Lower leg skin (tissue), 4 donors: Measurements from ENCODE around the gene CARS1. TPM values are rescaled to one million over a fixed set of nuclear protein-coding genes. Genes with fewer than 3 reads are reported as not detected.

Source experiments
- DNase-seq, 2 donors: peaks; one replicate each; pipeline ENCODE4 v3.0.0-alpha.2; 2019; ENCODE audit warnings: low spot score in 2 of 2
- H3K4me3 ChIP-seq: fragments of 200-600 bp; sonication (generic); 2 replicates; pipeline ENCODE4 v1.5.1; 2017; ENCODE audit warnings: mild to moderate bottlenecking, low read depth; ENCODE audit not compliant: poor library complexity, severe bottlenecking
- POLR2A ChIP-seq, 2 donors: fragments of 450-650 bp; IDR thresholded peaks; one replicate each; pipeline ENCODE4 v1.6.1; 2016 to 2017; ENCODE audit warnings: antibody characterized with exemption in 2 of 2, mild to moderate bottlenecking in 1 of 2, moderate library complexity in 1 of 2
- WGBS, 2 donors: methylation state at CpG; one replicate each; pipeline ENCODE4 v1.1.5; 2018; 5-methylcytosine and 5-hydroxymethylcytosine counted together
- intact Hi-C: fragments of 100-400 bp; cut with DNase I; formaldehyde crosslinking; loops from one replicate; pipeline ENCODE4 v1.15.0; 2023; ENCODE audit warnings: low total_unique reads
- total RNA-seq, 4 donors: library from RNA; depleted of rRNA; stranded (reverse); fragments of >200 nt; gene quantifications; one replicate each; pipeline ENCODE4 v1.1.0, GENCODE V29; 2016
- TF ChIP-seq, protein P1 (sequence below), 3 donors: fragments of 450-650 bp; IDR thresholded peaks; one replicate each; pipeline ENCODE4 v1.5.1; 2016; ENCODE audit warnings: antibody characterized with exemption in 3 of 3, mild to moderate bottlenecking in 3 of 3, moderate library complexity in 2 of 3

Gene CARS1
- total RNA-seq, 4 donors from 2014 or later: 56.7 to 63.0 (median 60.7) TPM

DNA sequence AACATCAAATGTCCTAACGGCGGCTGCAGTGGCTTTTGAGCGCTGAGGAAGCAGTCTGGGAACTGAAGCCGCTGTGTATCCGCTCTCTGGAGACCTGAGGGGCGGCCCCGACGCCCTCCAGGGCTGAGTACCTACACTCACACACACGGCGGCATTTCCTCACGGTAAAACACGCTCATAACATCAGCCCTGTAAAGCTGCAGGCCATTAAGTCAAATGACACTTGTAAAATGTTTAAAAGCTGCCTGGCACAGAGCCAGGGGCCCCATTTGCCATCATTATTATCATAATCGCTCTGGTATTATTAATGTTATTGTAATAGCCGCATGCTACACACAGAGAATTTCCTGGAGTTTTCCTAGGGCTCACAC is 5.1 kb downstream of the CARS1 start:
- TF ChIP-seq, protein P1, sequence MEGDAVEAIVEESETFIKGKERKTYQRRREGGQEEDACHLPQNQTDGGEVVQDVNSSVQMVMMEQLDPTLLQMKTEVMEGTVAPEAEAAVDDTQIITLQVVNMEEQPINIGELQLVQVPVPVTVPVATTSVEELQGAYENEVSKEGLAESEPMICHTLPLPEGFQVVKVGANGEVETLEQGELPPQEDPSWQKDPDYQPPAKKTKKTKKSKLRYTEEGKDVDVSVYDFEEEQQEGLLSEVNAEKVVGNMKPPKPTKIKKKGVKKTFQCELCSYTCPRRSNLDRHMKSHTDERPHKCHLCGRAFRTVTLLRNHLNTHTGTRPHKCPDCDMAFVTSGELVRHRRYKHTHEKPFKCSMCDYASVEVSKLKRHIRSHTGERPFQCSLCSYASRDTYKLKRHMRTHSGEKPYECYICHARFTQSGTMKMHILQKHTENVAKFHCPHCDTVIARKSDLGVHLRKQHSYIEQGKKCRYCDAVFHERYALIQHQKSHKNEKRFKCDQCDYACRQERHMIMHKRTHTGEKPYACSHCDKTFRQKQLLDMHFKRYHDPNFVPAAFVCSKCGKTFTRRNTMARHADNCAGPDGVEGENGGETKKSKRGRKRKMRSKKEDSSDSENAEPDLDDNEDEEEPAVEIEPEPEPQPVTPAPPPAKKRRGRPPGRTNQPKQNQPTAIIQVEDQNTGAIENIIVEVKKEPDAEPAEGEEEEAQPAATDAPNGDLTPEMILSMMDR (IDR thresholded peaks at IDR 0.05): no peak
- no peak for TF ChIP-seq POLR2A (IDR thresholded peaks at IDR 0.05)
- no peak overlapping the region for H3K4me3 ChIP-seq
- intact Hi-C loops: no loop called here
- DNase-seq: no peak
- 59 to 65% methylated on average over 14 of the region's 14 CpGs for WGBS, 2 donors

DNA sequence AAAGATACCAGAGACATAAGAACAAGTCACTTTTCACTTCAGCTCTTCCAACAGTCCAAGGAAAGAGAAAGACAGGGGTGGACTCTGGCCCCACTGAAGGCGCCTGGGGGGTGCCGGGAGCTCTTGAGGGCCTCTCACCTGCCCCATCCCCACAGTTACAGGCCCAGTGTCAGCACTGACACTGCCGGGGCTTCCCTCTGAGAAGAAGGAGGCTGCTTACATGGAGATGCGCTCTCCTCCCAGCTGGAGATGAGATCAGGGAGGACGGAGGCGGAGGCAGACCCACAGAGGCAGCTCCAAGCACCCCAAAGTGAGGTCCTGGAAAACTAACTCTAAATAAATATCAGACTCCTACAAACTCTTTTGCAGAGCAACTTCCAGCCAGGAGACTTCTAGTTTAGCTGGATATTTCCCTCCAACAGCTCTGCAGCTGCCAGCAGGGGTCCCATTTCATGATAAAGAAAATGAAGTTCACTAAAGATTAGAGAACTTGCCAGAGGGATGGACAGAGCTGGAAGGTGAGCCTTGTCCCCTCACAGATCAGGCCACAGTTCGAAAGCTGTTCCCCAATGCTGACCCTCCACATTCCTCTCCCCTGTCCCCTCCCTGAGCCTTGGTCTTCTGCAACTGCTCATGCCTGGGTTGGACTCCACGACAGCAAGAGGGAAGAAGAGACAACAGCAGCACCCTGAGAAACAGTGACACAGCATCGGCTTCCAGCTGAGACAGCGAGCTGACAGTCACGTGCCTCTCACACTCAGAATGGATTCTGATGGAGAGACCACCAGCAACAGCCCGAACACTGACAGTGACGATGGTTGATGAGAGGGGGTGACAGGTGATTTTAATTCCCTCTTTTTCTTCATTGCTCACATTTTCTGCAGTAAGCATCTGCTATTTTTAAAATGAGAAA is 5.8 kb downstream of the CARS1 start:
- WGBS, 2 donors: 82 to 85% methylated on average over 13 of the region's 13 CpGs

DNA sequence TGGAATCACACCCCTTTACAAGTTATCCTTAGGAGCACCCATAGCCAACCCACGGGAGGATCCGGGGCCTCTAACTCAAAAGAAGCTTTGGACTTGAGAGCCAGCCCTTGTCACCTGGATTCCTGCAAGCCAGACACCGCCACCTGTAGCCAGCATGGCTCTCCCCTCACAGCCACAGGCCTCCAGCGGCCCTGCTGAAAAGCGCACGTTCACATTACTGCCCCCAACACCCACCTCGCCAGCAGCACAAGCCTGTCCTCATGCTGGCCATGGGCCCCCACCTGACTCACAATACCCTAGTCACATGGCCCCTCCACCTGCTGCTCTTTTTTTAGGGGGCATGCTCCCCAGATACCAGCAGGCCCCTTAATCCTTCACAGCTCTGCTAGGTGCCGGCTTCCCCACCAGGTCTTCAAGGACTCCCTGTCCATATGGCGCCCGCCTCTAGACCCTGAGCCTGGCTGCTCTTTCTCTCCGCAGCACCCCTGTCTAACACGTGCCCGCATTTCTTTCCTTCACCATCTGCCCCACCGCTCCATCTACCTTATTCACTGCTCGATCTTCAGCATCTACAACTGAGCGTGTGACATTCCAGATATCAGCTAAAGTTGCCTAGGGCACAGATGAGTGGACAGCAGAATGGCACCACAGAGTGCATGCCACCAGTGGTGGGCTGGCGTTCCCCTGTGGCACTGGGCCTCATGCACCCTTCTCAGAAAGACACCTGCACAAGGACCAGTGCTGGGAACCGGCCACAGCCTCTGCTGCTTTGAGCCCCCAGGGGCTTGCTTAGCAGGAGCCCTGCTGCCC is 6.6 kb downstream of the CARS1 start:
- no peak for DNase-seq
- H3K4me3 ChIP-seq: no peak overlapping the region
- WGBS, 2 donors: 88 to 90% methylated on average over 18 of the region's 18 CpGs
- intact Hi-C loops: no loop called here
- TF ChIP-seq POLR2A (IDR thresholded peaks at IDR 0.05): no peak
- TF ChIP-seq, protein P1 (IDR thresholded peaks at IDR 0.05): no peak

More for the DNA sequence above, 5.8 kb downstream of the CARS1 start:
- no peak overlapping the region for H3K4me3 ChIP-seq
- DNase-seq: no peak
- TF ChIP-seq, protein P1 (IDR thresholded peaks at IDR 0.05): no peak
- intact Hi-C loops: no loop called here

DNA sequence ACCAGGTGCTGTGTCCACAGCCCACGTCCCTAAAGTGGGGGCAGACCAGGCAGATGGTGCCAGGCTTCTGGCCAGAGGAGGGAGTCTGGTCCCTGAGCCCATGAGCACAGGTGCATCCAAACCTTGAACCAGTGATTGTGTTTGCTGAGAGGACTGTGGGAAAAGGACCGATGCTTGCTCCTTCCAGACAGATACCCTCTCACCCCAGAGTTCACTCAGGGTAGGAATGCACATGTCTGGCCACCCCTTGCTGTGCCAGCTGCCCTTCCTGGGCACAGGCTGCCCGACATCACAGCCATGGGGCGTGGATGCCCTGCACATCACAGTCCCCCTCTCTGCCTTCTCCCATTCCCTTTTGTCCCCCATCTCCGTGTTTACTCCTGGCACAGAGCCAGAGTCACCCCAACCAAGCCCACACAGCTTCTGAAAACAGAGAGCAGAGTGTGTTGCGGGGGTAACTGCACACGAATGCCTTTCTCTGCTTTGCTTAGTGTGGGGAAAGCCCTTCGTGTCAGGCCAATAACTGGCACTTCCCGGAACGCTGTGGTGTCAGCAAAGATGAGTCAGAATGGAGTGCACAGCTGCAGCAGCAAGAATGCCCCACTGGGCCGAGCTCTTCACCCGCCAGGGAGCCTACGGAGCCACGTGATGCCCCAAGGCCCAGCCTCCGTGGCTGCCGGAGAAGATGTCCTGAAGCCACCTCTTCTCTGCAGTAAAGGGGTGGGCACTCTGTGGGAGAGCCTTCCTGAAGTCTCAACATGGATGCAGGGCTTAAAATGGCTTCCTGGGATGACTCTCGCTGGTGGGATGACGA is 7.6 kb downstream of the CARS1 start:
- peak; percentile 78 to 96 for DNase-seq
- 23% methylated on average over 18 of the region's 18 CpGs for whole genome bisulfite sequencing, 2 donors
- TF ChIP-seq POLR2A (IDR thresholded peaks at IDR 0.05): no peak
- TF ChIP-seq, protein P1 (IDR thresholded peaks at IDR 0.05): no peak
- H3K4me3 ChIP-seq: no peak overlapping the region
- intact Hi-C loops: no loop called here

DNA sequence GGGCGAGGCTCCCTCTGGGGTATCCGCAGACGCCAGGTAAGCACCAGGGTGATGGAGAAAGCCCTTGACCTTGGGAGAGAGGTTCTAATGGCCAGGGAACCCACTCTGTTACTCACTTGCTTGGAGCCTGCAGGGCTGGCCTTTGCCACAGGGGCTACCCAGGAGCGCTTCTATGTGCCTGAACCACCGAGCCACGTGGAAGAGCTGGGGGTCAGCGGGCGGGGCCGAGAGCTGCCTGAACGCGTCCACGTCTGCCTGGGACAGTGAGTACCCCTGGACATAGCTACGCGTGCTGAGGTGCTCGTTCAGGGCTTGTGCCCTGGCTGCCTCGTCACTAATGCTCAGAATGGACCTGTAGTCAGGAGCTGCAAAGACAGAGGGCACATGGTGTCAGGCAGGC is 9.6 kb downstream of the CARS1 start:
- 91 to 92% methylated on average over 16 of the region's 16 CpGs for WGBS, 2 donors
- TF ChIP-seq, protein P1 (IDR thresholded peaks at IDR 0.05): no peak
- TF ChIP-seq POLR2A (IDR thresholded peaks at IDR 0.05): no peak
- no peak overlapping the region for H3K4me3 ChIP-seq
- intact Hi-C loops: no loop called here
- no peak for DNase-seq
